Lung (tissue), 12 donors: ENCODE data around the gene CYP2R1. TPM values are rescaled to one million over a fixed set of nuclear protein-coding genes. Genes with fewer than 3 reads are reported as not detected.
"Not testable (repeated sequence)": the region's sequence is repeated elsewhere in the genome, so short reads cannot be mapped to it uniquely, and the experiment has no call there.

Experiments used
- ATAC-seq: fragments of 200-7000 bp; cut with Tn5 transposase; one replicate; pipeline ENCODE4 v1.9.1; 2020; ENCODE audit warnings: moderate number of reproducible peaks; ENCODE audit not compliant: insufficient read depth, low FRiP score
- DNase-seq, 3 donors: peaks; one replicate each; pipeline ENCODE4 v3.0.0-alpha.2; 2013 to 2017
- H3K27ac ChIP-seq, 2 donors: one replicate each; pipeline ENCODE4 v1.5.1; 2013; ENCODE audit warnings: mild to moderate bottlenecking in 2 of 2, moderate library complexity in 2 of 2, control low read depth in 1 of 2, inconsistent platforms in 1 of 2, low read depth in 1 of 2, low read length in 1 of 2
- H3K27me3 ChIP-seq, 3 donors: one replicate each; pipeline ENCODE4 v1.5.1; 2013; ENCODE audit warnings: low read length in 2 of 3; ENCODE audit not compliant: control insufficient read depth in 3 of 3, insufficient read depth in 3 of 3
- H3K36me3 ChIP-seq, 4 donors: one replicate each; pipeline ENCODE4 v1.5.1; 2013; ENCODE audit warnings: low read length in 4 of 4, mild to moderate bottlenecking in 1 of 4, moderate library complexity in 1 of 4; ENCODE audit not compliant: control insufficient read depth in 4 of 4, insufficient read depth in 4 of 4
- H3K4me1 ChIP-seq, 5 donors: one replicate each; pipeline ENCODE4 v1.5.1; 2013; ENCODE audit warnings: low read length in 5 of 5, mild to moderate bottlenecking in 2 of 5, moderate library complexity in 1 of 5; ENCODE audit not compliant: control insufficient read depth in 5 of 5, insufficient read depth in 5 of 5
- H3K4me3 ChIP-seq: one replicate; pipeline ENCODE4 v1.5.1; 2013; ENCODE audit warnings: mild to moderate bottlenecking, control low read depth, moderate library complexity
- H3K9ac ChIP-seq, 2 donors: one replicate each; pipeline ENCODE4 v1.5.1; 2013; ENCODE audit warnings: low read length in 2 of 2, control low read depth in 1 of 2; ENCODE audit not compliant: insufficient read depth in 1 of 2
- H3K9me3 ChIP-seq, 4 donors: one replicate each; pipeline ENCODE4 v1.5.1; 2013; ENCODE audit warnings: low read length in 3 of 4, mild to moderate bottlenecking in 1 of 4, moderate library complexity in 1 of 4; ENCODE audit not compliant: control insufficient read depth in 4 of 4, insufficient read depth in 3 of 4
- WGBS, 2 donors: extraction: QIAGEN DNeasy Blood & Tissue Kit; methylation state at CpG; one replicate each; pipeline ENCODE4 v1.1.7; 2013; 5-methylcytosine and 5-hydroxymethylcytosine counted together
- polyA plus RNA-seq, 2 donors: library from polyadenylated mRNA; stranded (reverse); fragments of 200-250 nt; gene quantifications; one replicate each; pipeline ENCODE4 v1.2.1, GENCODE V29; 2013
- total RNA-seq, 2 donors: library from RNA; depleted of rRNA in 1 of 2; stranded (reverse); fragments of >200 nt in 1 of 2; gene quantifications; one replicate each; pipeline ENCODE4 v1.2.1, GENCODE V29; 2014 to 2021
- TF ChIP-seq, protein P1 (sequence below): IDR thresholded peaks from 2 replicates; pipeline ENCODE4 v1.5.1; 2012; ENCODE audit warnings: mild to moderate bottlenecking; ENCODE audit errors: control extremely low read depth, extremely low read depth
- donor health status: control.
- donor health status: control.
- donor health status: Bipolar disorder and iron deficiency.
- donor health status: healthy.
- donor health status: DM: yes; HTN: yes; CAD: no.

The CYP2R1 gene
- total and polyA plus RNA-seq, 4 donors, result 9.9 to 33.4 (median 19.2) TPM

DNA sequence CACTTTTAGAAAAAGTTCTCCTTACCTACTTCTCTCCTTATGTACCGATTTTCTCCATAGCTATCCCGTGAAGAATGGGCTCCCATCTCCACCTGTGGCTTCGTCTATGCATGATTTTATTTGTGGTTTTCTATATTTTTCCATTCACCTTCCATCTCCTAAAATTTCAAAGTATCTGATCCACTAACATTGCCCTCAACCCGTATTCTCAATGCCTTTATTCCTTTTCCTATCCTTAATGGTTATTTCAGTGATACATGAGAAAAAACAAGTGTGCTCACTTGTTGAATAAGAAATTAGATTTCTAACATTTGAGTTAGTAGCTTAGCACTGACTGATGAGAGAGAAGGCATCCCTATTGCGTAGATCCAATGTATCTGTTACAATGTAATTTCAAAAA lies 16.9 kb downstream of the CYP2R1 start:
- H3K27ac ChIP-seq, result no peak overlapping the region
- no peaks in the 10 kb centered on the region for H3K27me3 ChIP-seq
- no peaks in the 10 kb centered on the region for H3K9me3 ChIP-seq
- H3K36me3 ChIP-seq, result peaks cover 4 to 20% (median 14%) of the 10 kb centered on the region in 4 donors
- no peak for DNase-seq
- 98% methylated on average over 5 of the region's 5 CpGs for WGBS, 2 donors
- TF ChIP-seq, protein P1, sequence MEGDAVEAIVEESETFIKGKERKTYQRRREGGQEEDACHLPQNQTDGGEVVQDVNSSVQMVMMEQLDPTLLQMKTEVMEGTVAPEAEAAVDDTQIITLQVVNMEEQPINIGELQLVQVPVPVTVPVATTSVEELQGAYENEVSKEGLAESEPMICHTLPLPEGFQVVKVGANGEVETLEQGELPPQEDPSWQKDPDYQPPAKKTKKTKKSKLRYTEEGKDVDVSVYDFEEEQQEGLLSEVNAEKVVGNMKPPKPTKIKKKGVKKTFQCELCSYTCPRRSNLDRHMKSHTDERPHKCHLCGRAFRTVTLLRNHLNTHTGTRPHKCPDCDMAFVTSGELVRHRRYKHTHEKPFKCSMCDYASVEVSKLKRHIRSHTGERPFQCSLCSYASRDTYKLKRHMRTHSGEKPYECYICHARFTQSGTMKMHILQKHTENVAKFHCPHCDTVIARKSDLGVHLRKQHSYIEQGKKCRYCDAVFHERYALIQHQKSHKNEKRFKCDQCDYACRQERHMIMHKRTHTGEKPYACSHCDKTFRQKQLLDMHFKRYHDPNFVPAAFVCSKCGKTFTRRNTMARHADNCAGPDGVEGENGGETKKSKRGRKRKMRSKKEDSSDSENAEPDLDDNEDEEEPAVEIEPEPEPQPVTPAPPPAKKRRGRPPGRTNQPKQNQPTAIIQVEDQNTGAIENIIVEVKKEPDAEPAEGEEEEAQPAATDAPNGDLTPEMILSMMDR, result no peak
- no peak overlapping the region for H3K4me3 ChIP-seq
- no peaks in the 10 kb centered on the region for H3K4me1 ChIP-seq
- ATAC-seq, result no peak
- no peak overlapping the region for H3K9ac ChIP-seq

- no peaks in the 10 kb centered on the region for H3K9me3 ChIP-seq
- WGBS, 2 donors, result 96% methylated on average over 4 of the region's 4 CpGs
- ATAC-seq (no peak), DNase-seq (no peak)
- H3K27ac ChIP-seq, result no peak overlapping the region
- H3K36me3 ChIP-seq, result peaks cover 4 to 18% (median 13%) of the 10 kb centered on the region in 4 donors
- TF ChIP-seq, protein P1, result no peak
- H3K9ac ChIP-seq, result no peak overlapping the region
- no peaks in the 10 kb centered on the region for H3K4me1 ChIP-seq
- no peak overlapping the region for H3K4me3 ChIP-seq
- H3K27me3 ChIP-seq, result no peaks in the 10 kb centered on the region
These were observed 18.4 kb downstream of the CYP2R1 start for GRCh38 chr11:14873632-14874031.

DNA sequence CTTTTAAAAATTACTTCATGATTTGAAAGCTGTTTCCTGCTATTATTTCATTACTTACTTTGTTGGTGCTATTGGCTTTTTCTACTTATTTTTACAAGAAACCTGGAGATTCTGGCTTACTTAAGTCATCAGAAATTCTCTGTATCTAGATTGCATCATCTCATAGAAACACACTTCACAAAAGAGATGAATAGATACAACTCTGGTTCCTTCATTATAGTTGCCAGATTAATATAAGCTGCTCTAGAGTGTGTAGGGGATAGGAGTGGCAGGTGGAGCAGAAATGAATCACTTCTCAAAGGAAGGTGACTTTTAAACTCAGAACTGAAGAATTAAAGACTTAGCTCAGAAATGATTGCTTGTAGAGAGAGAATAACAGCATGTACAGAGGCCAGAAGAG lies 20.0 kb downstream of the CYP2R1 start:
- H3K36me3 ChIP-seq, result peaks cover 3 to 17% (median 8%) of the 10 kb centered on the region in 4 donors
- H3K27ac ChIP-seq, result no peak overlapping the region
- H3K27me3 ChIP-seq, result no peaks in the 10 kb centered on the region
- H3K9me3 ChIP-seq, result no peaks in the 10 kb centered on the region
- H3K9ac ChIP-seq, result no peak overlapping the region
- DNase-seq (no peak), ATAC-seq (no peak)
- TF ChIP-seq, protein P1, result no peak
- no peak overlapping the region for H3K4me3 ChIP-seq
- no peaks in the 10 kb centered on the region for H3K4me1 ChIP-seq

DNA sequence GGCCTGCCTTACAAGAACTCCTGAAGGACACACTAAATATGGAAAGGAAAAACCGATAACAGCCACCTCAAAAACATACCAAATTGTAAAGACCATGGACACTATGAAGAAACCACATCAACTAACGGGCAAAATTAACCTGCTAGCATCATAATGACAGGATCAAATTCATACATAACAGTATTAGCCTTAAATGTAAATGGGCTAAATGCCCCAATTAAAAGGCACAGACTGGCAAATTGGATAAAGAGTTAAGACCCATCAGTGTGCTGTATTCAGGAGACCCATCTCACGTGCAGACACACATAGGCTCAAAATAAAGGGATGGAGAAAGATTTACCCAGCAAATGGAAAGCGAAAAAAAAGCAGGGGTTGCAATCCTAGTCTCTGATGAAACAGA lies 28.3 kb downstream of the CYP2R1 start:
- not testable (repeated sequence) for H3K9ac ChIP-seq, H3K4me3 ChIP-seq, H3K9me3 ChIP-seq, H3K27me3 ChIP-seq, H3K27ac ChIP-seq, ATAC-seq, DNase-seq, H3K4me1 ChIP-seq
- peaks cover 0 to 17% (median 8%) of the 10 kb centered on the region in 4 donors for H3K36me3 ChIP-seq
- 95 to 97% methylated on average over 4 of the region's 4 CpGs for WGBS, 2 donors
